Measurements from ENCODE around the gene ENPP1.
A peak's percentile ranks its signal among the peaks of the same experiment; 100 is the strongest.
"Not testable (repeated sequence)": the region's sequence is repeated elsewhere in the genome, so short reads cannot be mapped to it uniquely, and the experiment has no call there.

ENPP1 gene

DNA sequence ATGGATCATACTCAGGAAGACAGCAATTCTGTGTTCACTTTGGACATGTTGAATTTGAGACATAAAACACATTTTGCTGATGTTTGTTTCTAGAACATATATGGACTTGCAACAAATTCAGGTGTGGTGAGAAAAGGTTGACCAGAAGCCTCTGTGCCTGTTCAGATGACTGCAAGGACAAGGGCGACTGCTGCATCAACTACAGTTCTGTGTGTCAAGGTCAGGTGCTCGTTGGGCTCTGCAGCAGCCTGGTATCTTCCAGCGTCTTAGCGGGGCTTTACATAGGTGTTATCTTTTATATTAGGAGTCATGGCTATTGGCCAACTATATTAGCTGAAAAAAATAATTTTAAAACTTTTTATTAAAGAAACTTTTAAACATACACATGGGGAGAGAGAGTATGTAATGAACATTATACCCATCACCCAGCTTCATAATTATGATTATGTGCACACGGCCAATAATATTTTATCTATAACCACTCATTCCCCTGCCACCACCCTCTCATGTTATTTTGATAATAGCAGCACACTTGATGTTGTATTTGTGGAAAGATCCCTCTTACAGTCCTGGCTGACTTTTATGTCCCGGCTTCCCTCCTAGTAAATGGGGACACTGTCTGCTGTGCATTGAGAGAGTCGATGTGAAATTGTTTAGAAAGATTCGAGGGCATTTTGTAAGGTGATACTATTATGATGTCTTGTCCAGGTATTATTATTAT lies 43.4 kb downstream of the ENPP1 start:
- in situ Hi-C loops (cut with HindIII; ENCODE audit: low sequenced_read_pairs): no loop called here
- DNase-seq (ENCODE audit: low read depth): no peak
- no peak overlapping the region for H3K4me3 ChIP-seq (ENCODE audit: low read depth, low read length)
- TF ChIP-seq, protein P1, sequence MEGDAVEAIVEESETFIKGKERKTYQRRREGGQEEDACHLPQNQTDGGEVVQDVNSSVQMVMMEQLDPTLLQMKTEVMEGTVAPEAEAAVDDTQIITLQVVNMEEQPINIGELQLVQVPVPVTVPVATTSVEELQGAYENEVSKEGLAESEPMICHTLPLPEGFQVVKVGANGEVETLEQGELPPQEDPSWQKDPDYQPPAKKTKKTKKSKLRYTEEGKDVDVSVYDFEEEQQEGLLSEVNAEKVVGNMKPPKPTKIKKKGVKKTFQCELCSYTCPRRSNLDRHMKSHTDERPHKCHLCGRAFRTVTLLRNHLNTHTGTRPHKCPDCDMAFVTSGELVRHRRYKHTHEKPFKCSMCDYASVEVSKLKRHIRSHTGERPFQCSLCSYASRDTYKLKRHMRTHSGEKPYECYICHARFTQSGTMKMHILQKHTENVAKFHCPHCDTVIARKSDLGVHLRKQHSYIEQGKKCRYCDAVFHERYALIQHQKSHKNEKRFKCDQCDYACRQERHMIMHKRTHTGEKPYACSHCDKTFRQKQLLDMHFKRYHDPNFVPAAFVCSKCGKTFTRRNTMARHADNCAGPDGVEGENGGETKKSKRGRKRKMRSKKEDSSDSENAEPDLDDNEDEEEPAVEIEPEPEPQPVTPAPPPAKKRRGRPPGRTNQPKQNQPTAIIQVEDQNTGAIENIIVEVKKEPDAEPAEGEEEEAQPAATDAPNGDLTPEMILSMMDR (IDR thresholded peaks at IDR 0.05; ENCODE audit: low read depth, low read length, missing control alignments): no peak

DNA sequence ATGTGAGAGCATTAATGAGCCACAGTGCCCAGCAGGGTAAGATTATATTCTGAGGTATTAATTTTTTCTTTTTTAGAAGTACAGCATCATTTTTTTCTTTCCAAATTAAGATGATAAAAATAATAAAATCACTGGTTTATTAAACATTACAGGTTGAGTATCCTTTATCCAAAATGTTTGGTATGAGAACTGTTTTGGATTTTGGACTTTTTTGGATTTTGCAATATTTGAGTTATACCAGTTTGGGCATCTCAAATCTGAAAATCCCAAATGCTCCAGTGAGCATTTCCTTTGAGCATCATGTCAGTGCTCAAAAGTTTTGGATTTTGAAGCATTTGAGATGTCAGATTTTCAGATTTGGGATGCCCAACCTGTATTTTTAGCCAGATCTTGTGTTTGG lies 44.4 kb downstream of the ENPP1 start:
- in situ Hi-C loops (cut with HindIII; ENCODE audit: low sequenced_read_pairs): no loop called here
- no peak for DNase-seq (ENCODE audit: low read depth)
- TF ChIP-seq, protein P1 (IDR thresholded peaks at IDR 0.05; ENCODE audit: low read depth, low read length, missing control alignments): no peak
- no peak overlapping the region for H3K4me3 ChIP-seq (ENCODE audit: low read depth, low read length)

DNA sequence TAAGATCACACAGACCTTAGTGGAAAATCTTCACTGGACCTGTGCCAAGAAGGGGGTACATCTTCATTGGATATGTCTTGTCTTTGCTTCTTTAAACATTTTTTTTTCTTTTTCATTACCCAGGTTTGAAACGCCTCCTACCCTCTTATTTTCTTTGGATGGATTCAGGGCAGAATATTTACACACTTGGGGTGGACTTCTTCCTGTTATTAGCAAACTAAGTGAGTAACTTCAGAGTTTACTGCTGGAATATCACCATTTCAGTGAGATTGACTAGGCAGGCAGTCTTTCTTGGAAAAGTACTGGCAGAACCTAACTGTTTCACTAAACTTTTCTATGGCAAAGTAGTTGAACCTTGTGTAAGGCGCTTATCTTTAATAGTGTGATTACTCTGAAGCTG lies 47.0 kb downstream of the ENPP1 start:
- in situ Hi-C loops (cut with HindIII; ENCODE audit: low sequenced_read_pairs): no loop called here
- DNase-seq (ENCODE audit: low read depth): no peak
- no peak overlapping the region for H3K4me3 ChIP-seq (ENCODE audit: low read depth, low read length)
- TF ChIP-seq, protein P1 (IDR thresholded peaks at IDR 0.05; ENCODE audit: low read depth, low read length, missing control alignments): no peak

GRCh38 chr6:131858765-131859415 lies 51.1 kb downstream of the ENPP1 start:
- in situ Hi-C loops (cut with HindIII; ENCODE audit: low sequenced_read_pairs): no loop called here
- DNase-seq (ENCODE audit: low read depth): peak; percentile 80
- TF ChIP-seq, protein P1 (IDR thresholded peaks at IDR 0.05; ENCODE audit: low read depth, low read length, missing control alignments): no peak
- H3K4me3 ChIP-seq (ENCODE audit: low read depth, low read length): no peak overlapping the region

DNA sequence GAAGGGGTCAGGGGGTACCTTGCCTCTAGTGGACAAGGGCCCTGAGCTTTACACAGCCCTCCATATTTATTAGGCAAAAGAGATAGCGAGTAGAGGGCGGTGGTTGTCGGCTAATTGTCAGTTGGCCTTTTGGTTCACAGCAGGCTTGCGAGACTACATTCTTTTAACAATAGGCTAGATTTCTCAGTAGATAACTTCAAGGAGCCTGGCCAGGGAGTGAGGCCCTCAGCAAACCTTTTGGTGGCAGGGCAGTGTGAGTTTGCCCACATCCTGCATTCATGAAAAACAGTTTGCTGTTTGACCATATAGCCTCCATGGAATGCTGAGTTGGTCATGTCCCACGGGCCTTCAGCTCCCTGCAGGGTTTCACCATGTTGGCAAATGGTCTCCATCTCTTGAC lies 51.8 kb downstream of the ENPP1 start:
- H3K4me3 ChIP-seq (ENCODE audit: low read depth, low read length); in situ Hi-C loops (cut with HindIII; ENCODE audit: low sequenced_read_pairs): not testable (repeated sequence)
- peak; percentile 8 for DNase-seq (ENCODE audit: low read depth)

- TF ChIP-seq, protein P1 (IDR thresholded peaks at IDR 0.05; ENCODE audit: low read depth, low read length, missing control alignments): no peak
- no peak overlapping the region for H3K4me3 ChIP-seq (ENCODE audit: low read depth, low read length)
- peak; percentile 11 for DNase-seq (ENCODE audit: low read depth)
- in situ Hi-C loops (cut with HindIII; ENCODE audit: low sequenced_read_pairs): no loop called here
Measured at GRCh38 chr6:131861381-131861780, 53.6 kb downstream of the ENPP1 start.

GRCh38 chr6:131862476-131862875 lies 54.7 kb downstream of the ENPP1 start:
- in situ Hi-C loops (cut with HindIII; ENCODE audit: low sequenced_read_pairs): no loop called here
- DNase-seq (ENCODE audit: low read depth): no peak
- H3K4me3 ChIP-seq (ENCODE audit: low read depth, low read length): no peak overlapping the region
- TF ChIP-seq, protein P1 (IDR thresholded peaks at IDR 0.05; ENCODE audit: low read depth, low read length, missing control alignments): no peak
